Measurements from ENCODE around the gene IGFN1. TPM values are rescaled to one million over a fixed set of nuclear protein-coding genes. Genes with fewer than 3 reads are reported as not detected.

IGFN1 gene
- total and polyA plus RNA-seq, 9 of the 15 experiments (the other 6 are each of a cell fraction or from before 2014, with no cell fraction given): 0.04 TPM; not detected in 8

GRCh38 chr1:201226859-201227488, 36.4 kb downstream of the IGFN1 start:
- ChIA-PET CTCF (ENCODE audit: low intra/inter-chr PET ratio) (no interaction called here), POLR2A (no interaction called here)
- TF ChIP-seq, protein P1, sequence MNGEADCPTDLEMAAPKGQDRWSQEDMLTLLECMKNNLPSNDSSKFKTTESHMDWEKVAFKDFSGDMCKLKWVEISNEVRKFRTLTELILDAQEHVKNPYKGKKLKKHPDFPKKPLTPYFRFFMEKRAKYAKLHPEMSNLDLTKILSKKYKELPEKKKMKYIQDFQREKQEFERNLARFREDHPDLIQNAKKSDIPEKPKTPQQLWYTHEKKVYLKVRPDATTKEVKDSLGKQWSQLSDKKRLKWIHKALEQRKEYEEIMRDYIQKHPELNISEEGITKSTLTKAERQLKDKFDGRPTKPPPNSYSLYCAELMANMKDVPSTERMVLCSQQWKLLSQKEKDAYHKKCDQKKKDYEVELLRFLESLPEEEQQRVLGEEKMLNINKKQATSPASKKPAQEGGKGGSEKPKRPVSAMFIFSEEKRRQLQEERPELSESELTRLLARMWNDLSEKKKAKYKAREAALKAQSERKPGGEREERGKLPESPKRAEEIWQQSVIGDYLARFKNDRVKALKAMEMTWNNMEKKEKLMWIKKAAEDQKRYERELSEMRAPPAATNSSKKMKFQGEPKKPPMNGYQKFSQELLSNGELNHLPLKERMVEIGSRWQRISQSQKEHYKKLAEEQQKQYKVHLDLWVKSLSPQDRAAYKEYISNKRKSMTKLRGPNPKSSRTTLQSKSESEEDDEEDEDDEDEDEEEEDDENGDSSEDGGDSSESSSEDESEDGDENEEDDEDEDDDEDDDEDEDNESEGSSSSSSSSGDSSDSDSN (IDR thresholded peaks at IDR 0.05; ENCODE audit: borderline replicate concordance in 1 of 2, low read depth in 2 of 2, low read length in 2 of 2): no peak
- TF ChIP-seq EGR1 (conservative IDR thresholded peaks at IDR 0.05) (no peak), EZH2 (IDR thresholded peaks at IDR 0.05; ENCODE audit: borderline replicate concordance, low read depth, low read length) (peak; percentile 17; the same call in 1 of the 2 replicates)
- H3K36me3 ChIP-seq (ENCODE audit: control insufficient read depth, insufficient read depth, low read length): no peaks in the 10 kb centered on the region
- no peak for DNase-seq (ENCODE audit: extremely low read depth in 1 of 4, low spot score in 3 of 4)
- H3K4me2 ChIP-seq (ENCODE audit: insufficient read depth, low read length): no peak overlapping the region
- no peak for FAIRE-seq
- H3K9me3 ChIP-seq (replicated peaks; ENCODE audit: control insufficient read depth, insufficient read depth, low read depth, low read length): no peaks in the 10 kb centered on the region
- H3K79me2 ChIP-seq (ENCODE audit: control insufficient read depth, insufficient read depth, low read length): no peaks in the 10 kb centered on the region
- in situ Hi-C loops (cut with MboI): no loop called here
- H2AFZ ChIP-seq (ENCODE audit: low read depth, low read length): no peak overlapping the region
- no peak overlapping the region; a peak in 1 of 4 replicates for H3K9ac ChIP-seq (ENCODE audit: insufficient read depth in 1 of 2, low read depth in 2 of 2, low read length in 2 of 2)
- WGBS (ENCODE audit: insufficient coverage, low coverage, missing lambda C conversion rate): 1% methylated on average over 23 of the region's 24 CpGs
- peaks cover 0 to 7% of the 10 kb centered on the region in 2 experiments; a peak in 1 of 5 replicates for H3K4me1 ChIP-seq (replicated peaks in 1 of 2; ENCODE audit: control insufficient read depth in 2 of 2, insufficient read depth in 2 of 2, low read length in 2 of 2)
- peaks cover 46 to 67% of the 10 kb centered on the region in 2 experiments for H3K27me3 ChIP-seq (ENCODE audit: control insufficient read depth in 2 of 2, insufficient read depth in 2 of 2, low read length in 2 of 2)
- peaks cover 13% of the 10 kb centered on the region; the same call in 1 of the 2 replicates for H4K20me1 ChIP-seq (replicated peaks; ENCODE audit: control insufficient read depth, insufficient read depth, low read length)
- no peak overlapping the region for H3K4me3 ChIP-seq
- intact Hi-C loops (cut with micrococcal nuclease): loop anchor here (10.0 kb wide), 1 partner anchor 252 kb away; no protein-coding TSS in a partner anchor
- BruUV-seq (replicated peaks): no TSS peak
- peak; percentile 21; the same call in 2 of the 3 replicates for ATAC-seq
- H3K27ac ChIP-seq (ENCODE audit: extremely low read depth, low read depth, low read length): no peak overlapping the region
- no peaks in the 10 kb centered on the region for H3K9me1 ChIP-seq (ENCODE audit: control insufficient read depth, insufficient read depth, low read length)

All from K562 (cell line).